CD4-positive, alpha-beta T cell (primary cell): ENCODE results near the gene KCNT2. TPM values are rescaled to one million over a fixed set of nuclear protein-coding genes. Genes with fewer than 3 reads are reported as not detected.

Experiments
- ATAC-seq: fragments of 200-7000 bp; cut with Tn5 transposase; one replicate; pipeline ENCODE4 v1.10.0; 2022; ENCODE audit warnings: mild to moderate bottlenecking; ENCODE audit not compliant: poor library complexity
- CTCF ChIA-PET: fragments of 350-600 bp; sonication (Branson Sonifier 250); formaldehyde crosslinking; loops from one replicate; lab custom pipeline; 2021; ENCODE audit warnings: antibody characterized with exemption, inconsistent platforms; lab: Charles Lee
- POLR2A ChIA-PET: fragments of 350-600 bp; sonication (Branson Sonifier 250); formaldehyde crosslinking; loops from one replicate; lab custom pipeline; 2021; ENCODE audit warnings: antibody characterized with exemption, inconsistent platforms; lab: Charles Lee
- DNase-seq, 14 experiments: peaks; one replicate each; pipeline ENCODE4 v3.0.0-alpha.2; 2013 to 2020; ENCODE audit warnings: mixed read lengths in 2 of 14
- H3K27ac ChIP-seq, 2 donors: one replicate each; pipeline versions ENCODE4 v1.5.1 to v1.7.0; 2013; ENCODE audit warnings: low read length in 2 of 2, low read depth in 1 of 2, mild to moderate bottlenecking in 1 of 2
- H3K27me3 ChIP-seq, 2 experiments: 1 replicate in 1 of 2; 2 replicates in 1 of 2; pipeline versions ENCODE4 v1.6.1 to v1.7.0; 2013; ENCODE audit warnings: low read length in 2 of 2, control low read depth in 1 of 2, mild to moderate bottlenecking in 1 of 2, moderate library complexity in 1 of 2; ENCODE audit not compliant: insufficient read depth in 2 of 2, control insufficient read depth in 1 of 2
- H3K36me3 ChIP-seq: one replicate; pipeline ENCODE4 v1.6.1; 2013; ENCODE audit warnings: low read length, control low read depth; ENCODE audit not compliant: insufficient read depth
- H3K4me1 ChIP-seq: one replicate; pipeline ENCODE4 v1.6.1; 2013; ENCODE audit warnings: low read length, control low read depth; ENCODE audit not compliant: insufficient read depth
- H3K4me3 ChIP-seq: one replicate; pipeline ENCODE4 v1.5.1; 2013; ENCODE audit warnings: mild to moderate bottlenecking, low read length, moderate library complexity
- H3K9me3 ChIP-seq, 2 experiments: 1 replicate in 1 of 2; 2 replicates in 1 of 2; pipeline versions ENCODE4 v1.6.1 to v1.7.0; 2013; ENCODE audit warnings: low read length in 2 of 2, mild to moderate bottlenecking in 2 of 2, control low read depth in 1 of 2, moderate library complexity in 1 of 2; ENCODE audit not compliant: control insufficient read depth in 1 of 2, insufficient read depth in 1 of 2
- H3K27ac Mint-ChIP-seq: one replicate; pipeline ENCODE4 v1.8.0; 2020; ENCODE audit warnings: mixed read lengths
- H3K27me3 Mint-ChIP-seq: one replicate; pipeline ENCODE4 v1.8.0; 2021; ENCODE audit warnings: mixed read lengths
- H3K36me3 Mint-ChIP-seq: one replicate; pipeline ENCODE4 v1.8.0; 2021; ENCODE audit warnings: low read depth, mixed read lengths
- H3K4me1 Mint-ChIP-seq: one replicate; pipeline ENCODE4 v1.8.0; 2021; ENCODE audit warnings: low read depth, mixed read lengths
- H3K4me3 Mint-ChIP-seq: one replicate; pipeline ENCODE4 v1.8.0; 2020; ENCODE audit warnings: mild to moderate bottlenecking, mixed read lengths
- H3K9me3 Mint-ChIP-seq: one replicate; pipeline ENCODE4 v1.8.0; 2020; ENCODE audit warnings: mixed read lengths
- intact Hi-C, 2 experiments: fragments of 100-400 bp; cut with DNase I in 1 of 2; cut with micrococcal nuclease in 1 of 2; formaldehyde crosslinking; loops; one replicate each; pipeline versions ENCODE4 v1.15.1 to v1.9.0; 2023 to 2025; cut with DNase I, micrococcal nuclease
- total RNA-seq, 174 experiments: library from RNA in 2 of 174; stranded (reverse) in 2 of 174; gene quantifications; one replicate each; pipeline ENCODE4 v1.2.3 and lab custom pipeline; 2021 to 2026
- TF ChIP-seq, protein P1 (sequence below): fragments of 200-600 bp; IDR thresholded peaks from one replicate; pipeline ENCODE4 v1.8.0; 2022; ENCODE audit warnings: antibody characterized with exemption, mild to moderate bottlenecking

KCNT2 gene
- total RNA-seq, 2 experiments from 2014 or later = not detected

GRCh38 chr1:196323869-196324268 lies 284.4 kb downstream of the KCNT2 start:
- no peaks in the 10 kb centered on the region for H3K9me3 ChIP-seq
- H3K36me3 ChIP-seq = no peaks in the 10 kb centered on the region
- H3K36me3 Mint-ChIP-seq = no peaks in the 10 kb centered on the region
- ATAC-seq (no peak), DNase-seq (no peak)
- no peak overlapping the region for H3K4me3 Mint-ChIP-seq
- no peak overlapping the region for H3K27ac Mint-ChIP-seq
- H3K27me3 Mint-ChIP-seq = no peaks in the 10 kb centered on the region
- intact Hi-C loops = no loop called here
- ChIA-PET POLR2A (no interaction called here), CTCF (no interaction called here)
- no peaks in the 10 kb centered on the region for H3K4me1 Mint-ChIP-seq
- no peak overlapping the region for H3K4me3 ChIP-seq
- H3K9me3 Mint-ChIP-seq = no peaks in the 10 kb centered on the region
- TF ChIP-seq, protein P1, sequence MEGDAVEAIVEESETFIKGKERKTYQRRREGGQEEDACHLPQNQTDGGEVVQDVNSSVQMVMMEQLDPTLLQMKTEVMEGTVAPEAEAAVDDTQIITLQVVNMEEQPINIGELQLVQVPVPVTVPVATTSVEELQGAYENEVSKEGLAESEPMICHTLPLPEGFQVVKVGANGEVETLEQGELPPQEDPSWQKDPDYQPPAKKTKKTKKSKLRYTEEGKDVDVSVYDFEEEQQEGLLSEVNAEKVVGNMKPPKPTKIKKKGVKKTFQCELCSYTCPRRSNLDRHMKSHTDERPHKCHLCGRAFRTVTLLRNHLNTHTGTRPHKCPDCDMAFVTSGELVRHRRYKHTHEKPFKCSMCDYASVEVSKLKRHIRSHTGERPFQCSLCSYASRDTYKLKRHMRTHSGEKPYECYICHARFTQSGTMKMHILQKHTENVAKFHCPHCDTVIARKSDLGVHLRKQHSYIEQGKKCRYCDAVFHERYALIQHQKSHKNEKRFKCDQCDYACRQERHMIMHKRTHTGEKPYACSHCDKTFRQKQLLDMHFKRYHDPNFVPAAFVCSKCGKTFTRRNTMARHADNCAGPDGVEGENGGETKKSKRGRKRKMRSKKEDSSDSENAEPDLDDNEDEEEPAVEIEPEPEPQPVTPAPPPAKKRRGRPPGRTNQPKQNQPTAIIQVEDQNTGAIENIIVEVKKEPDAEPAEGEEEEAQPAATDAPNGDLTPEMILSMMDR = no peak
- no peaks in the 10 kb centered on the region for H3K27me3 ChIP-seq
- no peaks in the 10 kb centered on the region for H3K4me1 ChIP-seq
- no peak overlapping the region for H3K27ac ChIP-seq

DNA sequence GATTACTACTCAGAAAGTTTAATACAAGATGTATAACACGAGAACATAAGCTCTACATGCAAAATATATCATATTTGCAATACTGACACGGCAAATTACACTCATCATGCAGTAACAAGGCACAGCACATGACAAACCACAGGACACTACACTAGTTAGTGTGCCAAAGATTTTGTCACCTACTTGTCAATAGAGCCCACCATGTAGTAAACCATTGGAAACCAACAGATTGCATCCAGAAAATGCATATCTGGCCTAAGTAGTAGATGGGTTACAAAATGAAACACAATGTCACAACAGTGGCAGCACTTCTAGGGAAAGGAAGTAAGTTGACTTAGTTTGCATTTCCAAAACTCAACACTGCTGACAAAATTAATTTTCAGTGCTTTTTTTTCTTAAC lies 288.9 kb downstream of the KCNT2 start:
- no peaks in the 10 kb centered on the region for H3K36me3 Mint-ChIP-seq
- H3K27ac Mint-ChIP-seq = no peak overlapping the region
- H3K4me1 Mint-ChIP-seq = no peaks in the 10 kb centered on the region
- no peaks in the 10 kb centered on the region for H3K9me3 Mint-ChIP-seq
- TF ChIP-seq, protein P1 = no peak
- Histone ChIP-seq H3K4me3 (no peak overlapping the region), H3K9me3 (no peaks in the 10 kb centered on the region), H3K27me3 (no peaks in the 10 kb centered on the region), H3K4me1 (no peaks in the 10 kb centered on the region), H3K27ac (no peak overlapping the region), H3K36me3 (no peaks in the 10 kb centered on the region)
- intact Hi-C loops = no loop called here
- ATAC-seq = no peak
- no peak for DNase-seq
- CTCF ChIA-PET = no interaction called here
- H3K4me3 Mint-ChIP-seq = no peak overlapping the region
- H3K27me3 Mint-ChIP-seq = no peaks in the 10 kb centered on the region
- POLR2A ChIA-PET = no interaction called here

- Histone ChIP-seq H3K9me3 (no peaks in the 10 kb centered on the region), H3K4me3 (no peak overlapping the region), H3K4me1 (no peaks in the 10 kb centered on the region), H3K27me3 (no peaks in the 10 kb centered on the region), H3K36me3 (no peaks in the 10 kb centered on the region), H3K27ac (no peak overlapping the region)
- Mint-ChIP-seq H3K4me1 (no peaks in the 10 kb centered on the region), H3K36me3 (no peaks in the 10 kb centered on the region), H3K27me3 (no peaks in the 10 kb centered on the region), H3K27ac (no peak overlapping the region), H3K4me3 (no peak overlapping the region), H3K9me3 (no peaks in the 10 kb centered on the region)
- TF ChIP-seq, protein P1 = no peak
- POLR2A ChIA-PET = no interaction called here
- DNase-seq = no peak
- intact Hi-C loops = no loop called here
- CTCF ChIA-PET = no interaction called here
- ATAC-seq = no peak
Observed at GRCh38 chr1:196317535-196318522, 290.4 kb downstream of the KCNT2 start.
